ENCODE data around the gene POLN.

The POLN gene

DNA sequence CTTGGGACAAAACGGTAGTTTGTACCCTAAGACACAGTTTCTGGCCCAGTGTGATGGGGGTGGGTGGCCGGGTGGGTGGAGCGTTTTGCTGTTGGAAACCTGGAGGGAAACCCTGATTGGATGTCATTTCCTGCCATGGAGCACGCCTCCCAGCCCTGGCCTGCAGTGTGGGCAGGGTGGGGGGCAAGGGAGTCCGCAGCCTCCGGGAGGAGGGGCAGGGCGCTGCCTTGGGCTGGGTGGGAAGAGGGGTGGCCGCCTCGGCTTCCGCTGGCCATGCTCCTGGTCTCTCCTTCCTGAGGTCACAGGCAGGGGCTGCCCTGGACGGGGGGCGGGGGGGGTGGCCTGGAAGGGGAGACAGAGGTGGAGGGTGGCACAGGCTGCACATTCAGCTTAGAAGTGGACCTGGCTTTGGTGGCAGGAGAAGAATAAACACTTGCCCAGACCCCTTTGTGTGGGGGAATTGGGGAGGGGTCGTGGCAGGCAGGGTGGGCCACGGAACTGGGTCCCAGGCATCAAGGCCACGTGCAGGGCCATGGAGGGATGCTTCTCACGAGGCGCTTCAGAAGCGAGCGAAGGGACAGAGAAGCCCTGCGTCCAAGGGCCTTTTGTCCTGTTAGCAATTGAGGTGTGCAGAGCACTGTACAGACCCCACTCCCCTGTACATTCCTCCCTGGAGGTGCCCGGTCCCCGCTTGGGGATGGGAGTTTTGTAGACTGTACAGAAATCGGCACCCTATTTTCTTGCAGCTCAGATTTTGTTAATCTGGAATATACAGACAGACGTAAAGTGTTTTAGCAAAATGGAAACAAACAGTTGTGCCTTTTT is 176.6 kb downstream of the POLN start:
- Histone ChIP-seq H3K4me1 (ENCODE audit: control insufficient read depth, insufficient read depth, low read length) (no peaks in the 10 kb centered on the region), H3K36me3 (ENCODE audit: control insufficient read depth, insufficient read depth, low read length) (no peaks in the 10 kb centered on the region), H3K4me3 (ENCODE audit: low read depth, low read length) (no peak overlapping the region), H3K9me3 (ENCODE audit: control insufficient read depth, insufficient read depth, low read length) (no peaks in the 10 kb centered on the region), H3K27ac (ENCODE audit: low read depth, low read length) (no peak overlapping the region), H3K9ac (ENCODE audit: low read depth, low read length) (no peak overlapping the region), H3K27me3 (ENCODE audit: control insufficient read depth, insufficient read depth, low read length) (peaks cover 20% of the 10 kb centered on the region)

DNA sequence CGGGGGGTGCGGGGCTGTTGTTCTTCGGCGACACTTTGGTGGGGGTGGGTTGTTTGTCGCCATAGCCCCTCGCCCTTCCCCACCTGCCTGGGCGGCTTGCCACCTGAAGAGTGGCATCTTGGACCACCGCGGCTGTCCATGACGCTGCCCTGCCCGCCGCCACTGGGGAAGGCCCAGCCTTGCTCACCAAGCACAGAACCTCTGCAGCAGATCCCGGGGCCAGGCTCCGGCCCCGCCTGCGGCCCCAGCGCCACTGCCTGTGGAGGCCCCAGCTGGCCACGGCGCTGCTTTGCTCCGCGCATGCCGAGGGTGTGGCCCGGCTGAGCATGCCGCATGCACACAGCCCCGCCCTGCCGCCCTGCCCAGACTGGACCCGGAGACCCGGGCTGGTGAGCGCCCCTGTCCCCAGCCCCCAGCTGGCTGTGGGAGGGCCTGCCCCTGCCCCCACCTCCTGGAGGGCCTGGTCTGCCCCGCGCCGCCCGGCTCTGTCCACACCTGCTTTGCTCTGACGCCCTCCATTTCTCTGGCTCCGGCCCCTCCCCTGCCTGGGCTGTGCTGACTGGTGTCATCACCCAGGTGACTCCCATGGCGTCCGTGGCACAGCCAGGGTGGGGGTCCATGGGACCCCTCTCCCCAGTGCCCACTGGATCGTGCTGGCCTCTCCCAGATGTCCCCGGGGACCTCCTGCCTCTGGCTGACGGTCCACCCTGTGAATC is 177.5 kb downstream of the POLN start:
- Histone ChIP-seq H3K4me1 (ENCODE audit: control insufficient read depth, insufficient read depth, low read length) (no peaks in the 10 kb centered on the region), H3K36me3 (ENCODE audit: control insufficient read depth, insufficient read depth, low read length) (no peaks in the 10 kb centered on the region), H3K27ac (ENCODE audit: low read depth, low read length) (no peak overlapping the region), H3K4me3 (ENCODE audit: low read depth, low read length) (no peak overlapping the region), H3K9me3 (ENCODE audit: control insufficient read depth, insufficient read depth, low read length) (no peaks in the 10 kb centered on the region), H3K9ac (ENCODE audit: low read depth, low read length) (no peak overlapping the region), H3K27me3 (ENCODE audit: control insufficient read depth, insufficient read depth, low read length) (peaks cover 24% of the 10 kb centered on the region)

DNA sequence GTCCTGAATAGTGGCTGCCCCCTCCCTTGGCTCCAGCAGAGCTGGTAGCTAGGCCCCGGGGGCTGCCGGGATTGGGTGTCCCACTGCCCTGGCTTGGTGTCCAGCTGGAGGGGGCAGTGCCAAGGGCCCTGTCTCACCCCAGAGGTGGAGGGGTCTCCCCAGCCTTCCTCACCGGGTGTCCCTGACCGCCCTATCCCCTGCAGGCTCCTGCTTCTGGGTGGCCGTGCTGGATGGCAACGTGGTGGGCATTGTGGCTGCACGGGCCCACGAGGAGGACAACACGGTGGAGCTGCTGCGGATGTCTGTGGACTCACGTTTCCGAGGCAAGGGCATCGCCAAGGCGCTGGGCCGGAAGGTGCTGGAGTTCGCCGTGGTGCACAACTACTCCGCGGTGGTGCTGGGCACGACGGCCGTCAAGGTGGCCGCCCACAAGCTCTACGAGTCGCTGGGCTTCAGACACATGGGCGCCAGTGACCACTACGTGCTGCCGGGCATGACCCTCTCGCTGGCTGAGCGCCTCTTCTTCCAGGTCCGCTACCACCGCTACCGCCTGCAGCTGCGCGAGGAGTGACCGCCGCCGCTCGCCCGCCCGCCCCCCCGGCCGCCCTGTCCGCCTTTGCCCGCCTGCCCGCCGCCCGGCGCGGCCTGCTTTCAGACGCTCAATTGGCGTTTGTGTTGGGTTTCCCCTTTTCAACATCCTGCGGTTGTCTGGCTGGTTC is 178.2 kb downstream of the POLN start:
- no peak overlapping the region for H3K9ac ChIP-seq (ENCODE audit: low read depth, low read length)
- H3K9me3 ChIP-seq (ENCODE audit: control insufficient read depth, insufficient read depth, low read length), result no peaks in the 10 kb centered on the region
- peaks cover 24% of the 10 kb centered on the region for H3K27me3 ChIP-seq (ENCODE audit: control insufficient read depth, insufficient read depth, low read length)
- H3K36me3 ChIP-seq (ENCODE audit: control insufficient read depth, insufficient read depth, low read length), result no peaks in the 10 kb centered on the region
- H3K27ac ChIP-seq (ENCODE audit: low read depth, low read length), result no peak overlapping the region
- H3K4me3 ChIP-seq (ENCODE audit: low read depth, low read length), result no peak overlapping the region
- H3K4me1 ChIP-seq (ENCODE audit: control insufficient read depth, insufficient read depth, low read length), result no peaks in the 10 kb centered on the region

DNA sequence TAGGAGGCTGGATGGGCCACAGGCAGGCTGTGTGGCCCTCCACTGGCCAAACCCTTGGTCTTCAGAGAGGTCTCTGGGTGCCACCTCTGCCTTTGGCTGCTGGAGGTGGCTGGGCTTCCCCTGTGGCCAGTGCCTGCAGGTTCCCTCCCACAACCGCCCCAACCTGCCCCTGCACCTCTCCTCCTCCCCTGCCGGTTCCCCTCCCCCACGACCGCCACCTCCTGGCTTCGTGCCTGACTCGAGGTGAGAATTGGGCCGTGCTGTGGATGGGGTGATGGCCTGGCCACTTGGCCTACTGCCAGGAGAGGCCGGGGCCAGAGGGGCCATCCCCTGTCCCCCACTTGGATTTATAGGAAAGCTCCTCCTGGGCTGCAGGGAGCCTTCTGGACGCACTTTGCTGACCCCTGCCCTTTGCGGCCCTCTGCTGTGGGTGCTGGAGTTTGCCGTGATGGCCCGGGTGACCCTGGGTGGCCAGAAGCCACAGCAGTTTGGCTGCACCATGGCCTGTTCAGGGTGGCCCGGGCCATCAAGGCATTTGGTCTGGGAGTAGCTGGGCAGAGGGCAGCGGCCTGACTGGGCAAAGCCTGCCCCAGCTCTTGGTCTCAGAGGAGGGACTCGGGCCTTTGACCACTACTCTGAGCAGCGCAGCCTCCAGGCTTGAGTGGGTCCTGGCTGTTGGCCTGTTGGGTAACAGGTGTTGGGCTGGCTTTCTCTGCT is 179.0 kb downstream of the POLN start:
- Histone ChIP-seq H3K4me3 (ENCODE audit: low read depth, low read length) (no peak overlapping the region), H3K27ac (ENCODE audit: low read depth, low read length) (no peak overlapping the region), H3K4me1 (ENCODE audit: control insufficient read depth, insufficient read depth, low read length) (no peaks in the 10 kb centered on the region), H3K36me3 (ENCODE audit: control insufficient read depth, insufficient read depth, low read length) (no peaks in the 10 kb centered on the region), H3K9ac (ENCODE audit: low read depth, low read length) (no peak overlapping the region), H3K9me3 (ENCODE audit: control insufficient read depth, insufficient read depth, low read length) (no peaks in the 10 kb centered on the region), H3K27me3 (ENCODE audit: control insufficient read depth, insufficient read depth, low read length) (peaks cover 31% of the 10 kb centered on the region)

DNA sequence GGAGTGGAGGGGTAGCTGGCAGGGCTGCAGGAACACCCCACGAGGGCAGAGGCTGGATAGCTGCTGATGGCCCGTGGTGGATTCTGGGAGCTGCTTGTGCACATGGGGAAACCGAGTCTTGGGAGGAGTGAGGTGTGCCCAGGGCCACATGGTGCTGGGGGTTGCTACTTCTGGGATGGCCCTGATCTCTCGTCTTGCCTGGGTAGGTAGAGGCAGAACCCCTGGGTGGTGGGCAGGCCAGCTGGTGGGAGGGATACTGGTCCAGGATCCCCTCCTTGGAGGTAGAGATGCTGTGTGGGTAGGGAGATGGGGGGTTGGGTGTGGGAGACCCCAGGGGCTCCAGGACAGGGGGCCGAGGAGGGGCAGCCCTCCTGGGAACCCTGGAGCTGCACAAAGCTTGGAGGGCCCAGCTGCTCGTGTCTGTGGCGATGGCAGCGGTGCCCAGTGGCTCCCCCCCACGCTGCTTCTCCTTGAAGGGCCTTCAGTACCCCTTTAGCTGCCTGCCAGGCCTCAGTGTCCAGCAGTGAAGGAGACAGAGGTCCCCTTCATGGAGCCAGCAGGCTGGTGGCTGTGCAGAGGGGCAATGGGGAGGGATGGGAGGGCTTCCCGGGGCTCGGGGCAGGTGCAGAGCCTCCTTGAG is 179.6 kb downstream of the POLN start:
- no peaks in the 10 kb centered on the region for H3K36me3 ChIP-seq (ENCODE audit: control insufficient read depth, insufficient read depth, low read length)
- no peak overlapping the region for H3K4me3 ChIP-seq (ENCODE audit: low read depth, low read length)
- no peaks in the 10 kb centered on the region for H3K4me1 ChIP-seq (ENCODE audit: control insufficient read depth, insufficient read depth, low read length)
- H3K27ac ChIP-seq (ENCODE audit: low read depth, low read length), result no peak overlapping the region
- peaks cover 38% of the 10 kb centered on the region for H3K27me3 ChIP-seq (ENCODE audit: control insufficient read depth, insufficient read depth, low read length)
- H3K9me3 ChIP-seq (ENCODE audit: control insufficient read depth, insufficient read depth, low read length), result no peaks in the 10 kb centered on the region
- H3K9ac ChIP-seq (ENCODE audit: low read depth, low read length), result no peak overlapping the region

DNA sequence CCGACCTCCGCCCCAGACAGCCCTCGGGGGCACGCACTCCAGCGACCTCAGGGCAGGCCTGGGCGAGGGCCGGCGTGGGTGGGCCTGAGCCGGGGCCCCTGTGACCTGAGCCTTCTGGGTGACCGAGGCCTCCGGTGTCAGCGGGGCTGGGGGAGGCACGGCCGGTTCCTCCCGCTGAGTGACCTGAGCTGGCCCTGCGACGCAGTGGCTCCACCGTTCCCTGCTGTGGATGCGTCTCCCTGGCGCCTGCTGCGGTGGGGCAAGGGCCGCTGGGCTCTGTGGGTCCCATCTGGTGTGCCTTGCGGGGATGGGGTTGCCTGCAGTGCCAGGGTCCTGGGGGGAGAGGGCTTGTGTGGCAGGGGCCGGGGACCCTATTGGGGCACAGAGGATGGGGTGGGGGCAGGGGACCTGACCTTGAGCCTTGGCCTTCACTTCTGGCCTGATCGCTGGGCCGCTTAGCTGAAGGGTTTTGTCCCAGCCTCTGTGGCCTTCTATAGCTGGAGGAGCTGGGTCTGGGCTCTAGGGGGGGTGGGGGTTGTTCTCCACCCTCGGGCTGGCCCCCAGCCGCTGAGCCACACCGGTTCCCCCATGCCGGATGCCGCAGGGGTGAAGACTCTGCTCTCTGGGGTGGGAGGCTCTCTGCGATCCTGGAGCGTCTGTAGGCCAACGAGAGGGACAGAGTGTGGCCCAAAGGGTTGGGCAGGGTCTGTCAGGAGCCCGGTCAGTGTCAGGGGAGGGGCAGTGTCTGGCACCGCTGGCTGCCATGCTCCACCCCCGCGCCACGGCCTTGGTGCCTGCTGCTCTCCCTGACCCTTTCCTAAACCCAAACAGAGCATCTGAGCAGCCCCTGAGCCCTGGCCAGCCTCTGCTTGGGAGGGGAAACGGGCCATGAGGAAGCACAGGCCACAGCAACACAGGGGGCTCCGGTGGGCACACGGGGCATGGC is 180.5 kb downstream of the POLN start:
- Histone ChIP-seq H3K4me3 (ENCODE audit: low read depth, low read length) (peak overlapping the region; percentile 44; the same call in 1 of the 2 replicates), H3K27me3 (ENCODE audit: control insufficient read depth, insufficient read depth, low read length) (peaks cover 46% of the 10 kb centered on the region), H3K27ac (ENCODE audit: low read depth, low read length) (no peak overlapping the region), H3K9ac (ENCODE audit: low read depth, low read length) (no peak overlapping the region), H3K4me1 (ENCODE audit: control insufficient read depth, insufficient read depth, low read length) (no peaks in the 10 kb centered on the region), H3K9me3 (ENCODE audit: control insufficient read depth, insufficient read depth, low read length) (no peaks in the 10 kb centered on the region), H3K36me3 (ENCODE audit: control insufficient read depth, insufficient read depth, low read length) (no peaks in the 10 kb centered on the region)

DNA sequence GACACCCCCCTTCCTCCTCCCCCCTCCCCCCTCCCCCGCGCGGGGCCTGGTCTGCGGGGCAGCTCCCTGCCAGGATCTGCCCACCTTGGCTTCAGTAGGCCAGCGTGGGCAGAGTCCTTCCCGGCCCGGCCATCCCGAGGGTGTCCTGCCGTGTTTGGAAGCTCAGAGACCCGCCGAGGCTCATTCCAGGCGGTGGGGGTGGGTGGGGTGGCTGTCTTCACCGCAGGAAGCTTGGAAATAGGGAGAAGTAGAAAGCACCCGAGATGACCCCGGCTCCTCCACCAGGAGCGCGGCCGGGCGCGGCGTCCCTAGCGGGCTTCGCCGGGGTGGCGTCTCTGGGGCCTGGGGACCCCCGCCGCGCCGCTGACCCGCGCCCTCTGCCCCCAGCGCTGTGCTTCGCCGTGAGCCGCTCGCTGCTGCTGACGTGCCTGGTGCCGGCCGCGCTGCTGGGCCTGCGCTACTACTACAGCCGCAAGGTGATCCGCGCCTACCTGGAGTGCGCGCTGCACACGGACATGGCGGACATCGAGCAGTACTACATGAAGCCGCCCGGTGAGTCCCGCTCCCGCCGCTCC is 181.2 kb downstream of the POLN start:
- Histone ChIP-seq H3K9me3 (ENCODE audit: control insufficient read depth, insufficient read depth, low read length) (no peaks in the 10 kb centered on the region), H3K9ac (ENCODE audit: low read depth, low read length) (no peak overlapping the region), H3K27ac (ENCODE audit: low read depth, low read length) (no peak overlapping the region), H3K27me3 (ENCODE audit: control insufficient read depth, insufficient read depth, low read length) (peaks cover 51% of the 10 kb centered on the region), H3K4me3 (ENCODE audit: low read depth, low read length) (peak overlapping the region; percentile 44; the same call in 1 of the 2 replicates), H3K36me3 (ENCODE audit: control insufficient read depth, insufficient read depth, low read length) (no peaks in the 10 kb centered on the region), H3K4me1 (ENCODE audit: control insufficient read depth, insufficient read depth, low read length) (no peaks in the 10 kb centered on the region)

DNA sequence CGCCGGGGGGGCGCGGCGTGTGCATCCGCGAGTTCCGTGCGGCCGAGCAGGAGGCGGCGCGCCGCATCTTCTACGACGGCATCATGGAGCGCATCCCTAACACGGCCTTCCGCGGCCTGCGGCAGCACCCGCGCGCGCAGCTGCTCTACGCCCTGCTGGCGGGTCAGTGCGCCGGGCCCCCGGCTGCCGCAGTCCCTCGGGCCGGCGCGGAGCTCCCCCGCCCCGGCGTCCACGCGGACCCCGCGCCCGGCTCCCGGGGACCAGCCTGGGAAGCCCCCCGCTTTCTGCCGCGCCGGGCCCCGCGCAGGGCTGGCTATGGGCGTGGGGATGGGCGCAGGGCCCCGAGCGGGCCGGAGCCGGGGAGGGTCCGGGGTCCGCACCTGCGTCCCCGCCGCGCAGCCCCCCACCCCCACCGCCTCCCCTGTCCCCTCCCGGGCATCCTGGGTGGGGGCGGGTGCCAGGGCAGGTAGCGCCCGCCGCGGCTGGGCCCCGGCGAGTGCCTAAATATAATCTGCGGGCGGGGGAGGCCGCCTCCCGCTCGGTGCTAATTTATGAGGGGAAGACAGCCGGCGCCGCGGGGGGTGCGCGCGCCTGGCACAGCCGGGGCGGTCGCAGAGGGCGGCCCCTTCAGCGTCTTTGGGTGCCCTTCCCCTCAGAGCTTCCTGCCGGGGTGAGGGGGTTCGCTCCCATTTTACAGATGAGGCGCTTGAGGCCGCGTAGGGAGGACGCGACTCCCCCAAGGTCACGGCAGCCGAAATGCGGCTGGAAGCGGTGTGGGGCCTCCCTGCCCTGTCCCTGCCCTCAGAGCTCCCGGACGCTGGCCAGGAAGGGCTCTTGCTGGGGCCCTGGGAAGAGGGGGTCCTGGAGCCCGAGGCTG is 182.0 kb downstream of the POLN start:
- Histone ChIP-seq H3K9me3 (ENCODE audit: control insufficient read depth, insufficient read depth, low read length) (no peaks in the 10 kb centered on the region), H3K27me3 (ENCODE audit: control insufficient read depth, insufficient read depth, low read length) (peaks cover 57% of the 10 kb centered on the region), H3K4me3 (ENCODE audit: low read depth, low read length) (peak overlapping the region; percentile 45; the same call in 1 of the 2 replicates), H3K27ac (ENCODE audit: low read depth, low read length) (no peak overlapping the region), H3K36me3 (ENCODE audit: control insufficient read depth, insufficient read depth, low read length) (no peaks in the 10 kb centered on the region), H3K4me1 (ENCODE audit: control insufficient read depth, insufficient read depth, low read length) (no peaks in the 10 kb centered on the region), H3K9ac (ENCODE audit: low read depth, low read length) (no peak overlapping the region)
